ENCODE measurements around the gene ABCA2. TPM values are rescaled to one million over a fixed set of nuclear protein-coding genes. Genes with fewer than 3 reads are reported as not detected.

Gene ABCA2
- total RNA-seq, 1 experiment from 2014 or later = 22.4 TPM

DNA sequence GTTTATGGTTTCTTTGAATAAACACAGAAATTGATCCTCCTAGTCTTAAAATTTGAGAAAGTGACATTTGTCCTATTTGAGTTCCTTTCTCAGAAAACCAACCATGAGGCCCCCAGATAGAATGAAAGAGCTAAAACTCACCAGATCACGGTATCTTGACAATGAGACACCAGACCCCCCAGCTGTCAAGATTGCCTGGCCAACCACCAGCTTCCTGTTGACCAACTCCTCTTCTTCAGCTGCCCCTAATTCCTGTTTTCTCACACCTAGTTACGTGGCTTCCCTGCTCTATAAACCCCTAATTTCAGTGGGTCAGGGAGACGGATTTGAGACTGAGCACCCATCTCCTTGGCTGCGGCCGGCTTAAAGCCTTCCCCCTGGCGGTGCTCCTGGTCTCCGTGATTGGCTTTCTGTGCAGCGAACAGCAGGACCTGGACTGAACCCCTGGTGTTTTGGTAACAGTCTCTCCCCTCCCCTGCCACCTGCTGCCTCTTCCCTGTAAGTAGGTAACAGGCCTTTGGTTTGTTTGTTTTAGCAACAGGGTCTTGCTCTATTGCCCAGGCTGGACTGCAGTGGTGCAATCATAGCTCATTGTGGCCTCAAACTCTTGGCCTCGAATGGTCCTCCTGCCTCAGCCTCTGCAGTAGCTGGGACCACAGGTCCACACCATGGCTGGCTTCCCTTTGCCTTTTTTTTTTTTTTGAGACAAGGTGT is 30.6 kb upstream of the ABCA2 start:
- H3K9me3 Mint-ChIP-seq = no peaks in the 10 kb centered on the region
- no peak overlapping the region for H2AK5ac ChIP-seq (ENCODE audit: insufficient read length, low read length)
- H3K23me2 ChIP-seq (ENCODE audit: insufficient read length, low read depth, low read length, poor library complexity, severe bottlenecking) = peaks cover 6% of the 10 kb centered on the region
- H4K91ac ChIP-seq (ENCODE audit: insufficient read length, low read depth, low read length) = no peak overlapping the region
- no peak overlapping the region for H2AFZ ChIP-seq (ENCODE audit: low read length)
- no peak overlapping the region for H3K56ac ChIP-seq (ENCODE audit: insufficient read length, low read depth, low read length)
- H3K27ac ChIP-seq (ENCODE audit: insufficient read length, low read depth, low read length) = no peak overlapping the region
- TF ChIP-seq, protein P1, sequence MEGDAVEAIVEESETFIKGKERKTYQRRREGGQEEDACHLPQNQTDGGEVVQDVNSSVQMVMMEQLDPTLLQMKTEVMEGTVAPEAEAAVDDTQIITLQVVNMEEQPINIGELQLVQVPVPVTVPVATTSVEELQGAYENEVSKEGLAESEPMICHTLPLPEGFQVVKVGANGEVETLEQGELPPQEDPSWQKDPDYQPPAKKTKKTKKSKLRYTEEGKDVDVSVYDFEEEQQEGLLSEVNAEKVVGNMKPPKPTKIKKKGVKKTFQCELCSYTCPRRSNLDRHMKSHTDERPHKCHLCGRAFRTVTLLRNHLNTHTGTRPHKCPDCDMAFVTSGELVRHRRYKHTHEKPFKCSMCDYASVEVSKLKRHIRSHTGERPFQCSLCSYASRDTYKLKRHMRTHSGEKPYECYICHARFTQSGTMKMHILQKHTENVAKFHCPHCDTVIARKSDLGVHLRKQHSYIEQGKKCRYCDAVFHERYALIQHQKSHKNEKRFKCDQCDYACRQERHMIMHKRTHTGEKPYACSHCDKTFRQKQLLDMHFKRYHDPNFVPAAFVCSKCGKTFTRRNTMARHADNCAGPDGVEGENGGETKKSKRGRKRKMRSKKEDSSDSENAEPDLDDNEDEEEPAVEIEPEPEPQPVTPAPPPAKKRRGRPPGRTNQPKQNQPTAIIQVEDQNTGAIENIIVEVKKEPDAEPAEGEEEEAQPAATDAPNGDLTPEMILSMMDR (conservative IDR thresholded peaks at IDR 0.05) = no peak
- no CpG with 5 or more reads among the region's 9 CpGs for WGBS (ENCODE audit: extremely low coverage, insufficient read length, low lambda C conversion rate)
- no peak overlapping the region for H3K4ac ChIP-seq (ENCODE audit: low read depth, low read length)
- no peak overlapping the region for H3T11ph ChIP-seq (ENCODE audit: low read length)
- H3K9me3 ChIP-seq (ENCODE audit: control insufficient read depth, low read depth, low read length) = no peaks in the 10 kb centered on the region
- no peak overlapping the region for H3K4me3 Mint-ChIP-seq
- H3K79me2 ChIP-seq (ENCODE audit: insufficient read depth, low read length) = no peaks in the 10 kb centered on the region
- no peaks in the 10 kb centered on the region for H3K4me1 ChIP-seq (ENCODE audit: insufficient read depth, low read length)
- no peak for DNase-seq
- H3K36me3 Mint-ChIP-seq (ENCODE audit: insufficient read depth in 1 of 3, low read depth in 3 of 3) = no peaks in the 10 kb centered on the region
- peaks cover 35% of the 10 kb centered on the region for H3K27me3 Mint-ChIP-seq (ENCODE audit: low read depth)
- no peak overlapping the region for H2BK12ac ChIP-seq (ENCODE audit: insufficient read length, low read depth, low read length)
- no peak overlapping the region for H3K4me2 ChIP-seq (ENCODE audit: insufficient read depth, insufficient read length, low read length)
- H4K20me1 ChIP-seq (ENCODE audit: control insufficient read depth, insufficient read depth, insufficient read length) = no peaks in the 10 kb centered on the region
- H3K27ac Mint-ChIP-seq = no peak overlapping the region
- H4K5ac ChIP-seq (ENCODE audit: insufficient read length, low read depth, low read length) = no peak overlapping the region
- H3K18ac ChIP-seq (ENCODE audit: insufficient read length, low read depth, low read length) = no peak overlapping the region
- no peak overlapping the region for H4K8ac ChIP-seq (replicated peaks; ENCODE audit: insufficient read length, low read depth, low read length)
- no peak overlapping the region for H2BK20ac ChIP-seq (ENCODE audit: low read depth, low read length, poor library complexity, severe bottlenecking)
- peaks cover 2 to 7% of the 10 kb centered on the region in 2 experiments for H3K4me1 Mint-ChIP-seq
- H2BK5ac ChIP-seq (ENCODE audit: insufficient read length, low read length) = no peak overlapping the region
- H2BK120ac ChIP-seq (ENCODE audit: low read depth, low read length, poor library complexity, severe bottlenecking) = no peak overlapping the region
- no peak overlapping the region for H3K9ac ChIP-seq (ENCODE audit: extremely low read depth, insufficient read length, low read length)
- H3K23ac ChIP-seq (ENCODE audit: insufficient read length, low read depth, low read length) = no peak overlapping the region
- no peaks in the 10 kb centered on the region; the same call in 1 of the 2 replicates for H3K27me3 ChIP-seq (ENCODE audit: insufficient read depth, low read length)
- H3K14ac ChIP-seq (ENCODE audit: insufficient read depth, low read length) = no peak overlapping the region
- H3K79me1 ChIP-seq (ENCODE audit: insufficient read depth, low read depth, low read length, poor library complexity, severe bottlenecking) = no peaks in the 10 kb centered on the region
- H2BK15ac ChIP-seq (ENCODE audit: low read depth, low read length) = no peak overlapping the region

Measured in H9 (cell line).